HUDEP-2 (cell line): ENCODE measurements around the gene ABRACL.
"Not testable (repeated sequence)": the region's sequence is repeated elsewhere in the genome, so short reads cannot be mapped to it uniquely, and the experiment has no call there.

Source experiments
- DNase-seq, 76 experiments: peaks; one replicate each; lab custom pipeline; 2025; ENCODE audit not compliant: unreplicated experiment in 76 of 76; lab: John Stamatoyannopoulos, UW

ABRACL gene

GRCh38 chr6:139008117-139008516 lies 20.4 kb upstream of the ABRACL start:
- DNase-seq = no peak

- no peak for DNase-seq
Measured at GRCh38 chr6:139010674-139011073, 17.9 kb upstream of the ABRACL start.

GRCh38 chr6:139011980-139012379 lies 16.6 kb upstream of the ABRACL start:
- DNase-seq = no peak

- no peak for DNase-seq
Measured at GRCh38 chr6:139013185-139013800, 15.3 kb upstream of the ABRACL start.

GRCh38 chr6:139014945-139015344 lies 13.6 kb upstream of the ABRACL start:
- DNase-seq = no peak

GRCh38 chr6:139016337-139017213 lies 12.0 kb upstream of the ABRACL start:
- no peak for DNase-seq

GRCh38 chr6:139017227-139017626 lies 11.3 kb upstream of the ABRACL start:
- no peak for DNase-seq

GRCh38 chr6:139019722-139020121 lies 8.8 kb upstream of the ABRACL start:
- DNase-seq = no peak

GRCh38 chr6:139020689-139021088 lies 7.9 kb upstream of the ABRACL start:
- DNase-seq = no peak

- DNase-seq = not testable (repeated sequence)
Measured at GRCh38 chr6:139025416-139025815, 3.1 kb upstream of the ABRACL start.

- no peak for DNase-seq
Measured at GRCh38 chr6:139027620-139028182, 844 bp upstream of the ABRACL start.

- DNase-seq = peak in 3 of 76 experiments; percentile 24 to 39 (median 25)
Measured at GRCh38 chr6:139028215-139028657, 309 bp upstream of the ABRACL start.

GRCh38 chr6:139029470-139030227 lies 1.1 kb downstream of the ABRACL start:
- peak in 46 of 76 experiments; percentile 2 to 61 (median 39) for DNase-seq

- DNase-seq = no peak
Measured at GRCh38 chr6:139030228-139030963, 1.9 kb downstream of the ABRACL start.

GRCh38 chr6:139037490-139037889 lies 8.9 kb downstream of the ABRACL start:
- peak in 1 of 76 experiments; percentile 4 for DNase-seq

- DNase-seq = no peak
Measured at GRCh38 chr6:139044250-139044649, 15.7 kb downstream of the ABRACL start.

GRCh38 chr6:139047677-139048076 lies 19.1 kb downstream of the ABRACL start:
- no peak for DNase-seq

- peak in 4 of 76 experiments; percentile 2 to 27 (median 13) for DNase-seq
Measured at GRCh38 chr6:139048912-139049311, 20.4 kb downstream of the ABRACL start.

- DNase-seq = not testable (repeated sequence)
Measured at GRCh38 chr6:139050131-139050769, 21.7 kb downstream of the ABRACL start.
